ENCODE data around the gene ING5.
"Not testable (repeated sequence)": the region's sequence is repeated elsewhere in the genome, so short reads cannot be mapped to it uniquely, and the experiment has no call there.

ING5 gene

GRCh38 chr2:241730671-241731293 is 28.9 kb downstream of the ING5 start:
- no CpG with 5 or more reads among the region's 12 CpGs for WGBS (ENCODE audit: extremely low coverage, insufficient coverage, low lambda C conversion rate)
- H2AK5ac ChIP-seq (ENCODE audit: low read length): no peak overlapping the region
- H2BK5ac ChIP-seq (ENCODE audit: low read length): no peak overlapping the region
- H3K4me2 ChIP-seq (ENCODE audit: low read length): no peak overlapping the region
- H3K36me3 ChIP-seq (ENCODE audit: control insufficient read depth, insufficient read depth, low read length): no peaks in the 10 kb centered on the region
- H3K23ac ChIP-seq (ENCODE audit: low read length): no peak overlapping the region
- H3K79me1 ChIP-seq (ENCODE audit: low read length): no peaks in the 10 kb centered on the region
- no peak for DNase-seq
- no peaks in the 10 kb centered on the region for H3K4me1 ChIP-seq (ENCODE audit: control insufficient read depth, low read depth, low read length)
- H3K9ac ChIP-seq (ENCODE audit: low read length): no peak overlapping the region
- no peak overlapping the region for H2BK15ac ChIP-seq (replicated peaks; ENCODE audit: low read depth)
- no peak overlapping the region for H4K5ac ChIP-seq (ENCODE audit: low read length)
- H2BK120ac ChIP-seq (ENCODE audit: low read depth, low read length): no peak overlapping the region
- no peak overlapping the region for H4K8ac ChIP-seq (ENCODE audit: low read depth, low read length)
- no peak overlapping the region for H3K27ac ChIP-seq (ENCODE audit: low read depth, low read length)
- no peak overlapping the region for H3K4me3 ChIP-seq (ENCODE audit: low read length)
- no peak overlapping the region for H3K18ac ChIP-seq (ENCODE audit: low read length)
- H3K56ac ChIP-seq (ENCODE audit: low read length): no peak overlapping the region
- no peak overlapping the region for H3K4ac ChIP-seq (ENCODE audit: low read depth, low read length)
- no peaks in the 10 kb centered on the region for H3K79me2 ChIP-seq (ENCODE audit: control insufficient read depth, insufficient read depth, low read length)
- no peaks in the 10 kb centered on the region for H3K27me3 ChIP-seq (ENCODE audit: insufficient read depth, low read length, poor library complexity)

- not testable (repeated sequence) for H4K8ac ChIP-seq (ENCODE audit: low read depth, low read length); H3K36me3 ChIP-seq (ENCODE audit: control insufficient read depth, insufficient read depth, low read length); H3K4me3 ChIP-seq (ENCODE audit: low read length); H3K56ac ChIP-seq (ENCODE audit: low read length); H3K4me1 ChIP-seq (ENCODE audit: control insufficient read depth, low read depth, low read length); H3K27ac ChIP-seq (ENCODE audit: low read depth, low read length); H3K79me1 ChIP-seq (ENCODE audit: low read length); H3K27me3 ChIP-seq (ENCODE audit: insufficient read depth, low read length, poor library complexity); H3K79me2 ChIP-seq (ENCODE audit: control insufficient read depth, insufficient read depth, low read length); H4K5ac ChIP-seq (ENCODE audit: low read length); H3K4ac ChIP-seq (ENCODE audit: low read depth, low read length); H2BK120ac ChIP-seq (ENCODE audit: low read depth, low read length); H2AK5ac ChIP-seq (ENCODE audit: low read length); H3K4me2 ChIP-seq (ENCODE audit: low read length); H3K9ac ChIP-seq (ENCODE audit: low read length); H3K23ac ChIP-seq (ENCODE audit: low read length); H3K18ac ChIP-seq (ENCODE audit: low read length); H2BK5ac ChIP-seq (ENCODE audit: low read length); H2BK15ac ChIP-seq (replicated peaks; ENCODE audit: low read depth)
- DNase-seq: peak; percentile 50
- WGBS (ENCODE audit: extremely low coverage, insufficient coverage, low lambda C conversion rate): no CpG with 5 or more reads among the region's 26 CpGs
These were observed 30.8 kb downstream of the ING5 start for GRCh38 chr2:241732513-241733186.

- peak overlapping the region; percentile 65 for H3K56ac ChIP-seq (ENCODE audit: low read length)
- H3K4me1 ChIP-seq (ENCODE audit: control insufficient read depth, low read depth, low read length): no peaks in the 10 kb centered on the region
- no peak for DNase-seq
- H2BK5ac ChIP-seq (ENCODE audit: low read length): no peak overlapping the region
- H3K18ac ChIP-seq (ENCODE audit: low read length): no peak overlapping the region
- no CpG with 5 or more reads among the region's 23 CpGs for WGBS (ENCODE audit: extremely low coverage, insufficient coverage, low lambda C conversion rate)
- H3K36me3 ChIP-seq (ENCODE audit: control insufficient read depth, insufficient read depth, low read length): no peaks in the 10 kb centered on the region
- H3K27me3 ChIP-seq (ENCODE audit: insufficient read depth, low read length, poor library complexity): no peaks in the 10 kb centered on the region
- H3K79me2 ChIP-seq (ENCODE audit: control insufficient read depth, insufficient read depth, low read length): no peaks in the 10 kb centered on the region
- H3K9ac ChIP-seq (ENCODE audit: low read length): peak overlapping the region; percentile 60
- H3K27ac ChIP-seq (ENCODE audit: low read depth, low read length): no peak overlapping the region
- H4K5ac ChIP-seq (ENCODE audit: low read length): no peak overlapping the region
- no peak overlapping the region for H3K4me3 ChIP-seq (ENCODE audit: low read length)
- no peaks in the 10 kb centered on the region for H3K79me1 ChIP-seq (ENCODE audit: low read length)
- no peak overlapping the region for H2AK5ac ChIP-seq (ENCODE audit: low read length)
- no peak overlapping the region for H3K4ac ChIP-seq (ENCODE audit: low read depth, low read length)
- peak overlapping the region; percentile 8 for H3K4me2 ChIP-seq (ENCODE audit: low read length)
- H2BK120ac ChIP-seq (ENCODE audit: low read depth, low read length): no peak overlapping the region
- no peak overlapping the region for H4K8ac ChIP-seq (ENCODE audit: low read depth, low read length)
- H2BK15ac ChIP-seq (replicated peaks; ENCODE audit: low read depth): no peak overlapping the region
- H3K23ac ChIP-seq (ENCODE audit: low read length): peak overlapping the region; percentile 89
These were observed 31.8 kb downstream of the ING5 start for GRCh38 chr2:241733391-241734207.

- Histone ChIP-seq H3K9ac (ENCODE audit: low read length) (peak overlapping the region; percentile 60), H3K79me2 (ENCODE audit: control insufficient read depth, insufficient read depth, low read length) (no peaks in the 10 kb centered on the region), H4K8ac (ENCODE audit: low read depth, low read length) (no peak overlapping the region), H3K79me1 (ENCODE audit: low read length) (no peaks in the 10 kb centered on the region), H3K4me3 (ENCODE audit: low read length) (no peak overlapping the region), H2BK5ac (ENCODE audit: low read length) (no peak overlapping the region), H2BK15ac (replicated peaks; ENCODE audit: low read depth) (no peak overlapping the region), H4K5ac (ENCODE audit: low read length) (no peak overlapping the region), H2AK5ac (ENCODE audit: low read length) (no peak overlapping the region), H2BK120ac (ENCODE audit: low read depth, low read length) (no peak overlapping the region), H3K27ac (ENCODE audit: low read depth, low read length) (no peak overlapping the region), H3K27me3 (ENCODE audit: insufficient read depth, low read length, poor library complexity) (no peaks in the 10 kb centered on the region), H3K56ac (ENCODE audit: low read length) (peak overlapping the region; percentile 65), H3K4ac (ENCODE audit: low read depth, low read length) (no peak overlapping the region), H3K23ac (ENCODE audit: low read length) (no peak overlapping the region), H3K36me3 (ENCODE audit: control insufficient read depth, insufficient read depth, low read length) (no peaks in the 10 kb centered on the region), H3K4me1 (ENCODE audit: control insufficient read depth, low read depth, low read length) (no peaks in the 10 kb centered on the region), H3K4me2 (ENCODE audit: low read length) (peak overlapping the region; percentile 8), H3K18ac (ENCODE audit: low read length) (no peak overlapping the region)
- DNase-seq: no peak
- no CpG with 5 or more reads among the region's 25 CpGs for WGBS (ENCODE audit: extremely low coverage, insufficient coverage, low lambda C conversion rate)
These were observed 32.3 kb downstream of the ING5 start for GRCh38 chr2:241734208-241734466.

- H3K27me3 ChIP-seq (ENCODE audit: insufficient read depth, low read length, poor library complexity): no peaks in the 10 kb centered on the region
- H2BK120ac ChIP-seq (ENCODE audit: low read depth, low read length): no peak within 1 kb of the TSS
- H3K79me2 ChIP-seq (ENCODE audit: control insufficient read depth, insufficient read depth, low read length): no peaks in the 10 kb centered on the region
- peak within 1 kb of the TSS; percentile 81 for H3K9ac ChIP-seq (ENCODE audit: low read length)
- no peaks in the 10 kb centered on the region for H3K36me3 ChIP-seq (ENCODE audit: control insufficient read depth, insufficient read depth, low read length)
- peak within 1 kb of the TSS; percentile 78 for H3K18ac ChIP-seq (ENCODE audit: low read length)
- no peaks in the 10 kb centered on the region for H3K4me1 ChIP-seq (ENCODE audit: control insufficient read depth, low read depth, low read length)
- H2BK5ac ChIP-seq (ENCODE audit: low read length): no peak within 1 kb of the TSS
- H2AK5ac ChIP-seq (ENCODE audit: low read length): no peak within 1 kb of the TSS
- no peak within 1 kb of the TSS for H3K27ac ChIP-seq (ENCODE audit: low read depth, low read length)
- no CpG with 5 or more reads among the region's 98 CpGs for WGBS (ENCODE audit: extremely low coverage, insufficient coverage, low lambda C conversion rate)
- no peak within 1 kb of the TSS for H4K5ac ChIP-seq (ENCODE audit: low read length)
- H3K4me3 ChIP-seq (ENCODE audit: low read length): peak within 1 kb of the TSS; percentile 44
- H3K56ac ChIP-seq (ENCODE audit: low read length): peak within 1 kb of the TSS; percentile 93
- peak within 1 kb of the TSS; percentile 72 for H3K4me2 ChIP-seq (ENCODE audit: low read length)
- H3K4ac ChIP-seq (ENCODE audit: low read depth, low read length): peak within 1 kb of the TSS; percentile 75
- no peak within 1 kb of the TSS for H2BK15ac ChIP-seq (replicated peaks; ENCODE audit: low read depth)
- no peak within 1 kb of the TSS for H4K8ac ChIP-seq (ENCODE audit: low read depth, low read length)
- peak within 1 kb of the TSS; percentile 89 for H3K23ac ChIP-seq (ENCODE audit: low read length)
- H3K79me1 ChIP-seq (ENCODE audit: low read length): no peaks in the 10 kb centered on the region
- peak; percentile 89 for DNase-seq
These were observed 32.8 kb downstream of the ING5 start, which contains the start of gene D2HGDH for GRCh38 chr2:241734467-241735208. TSS of gene D2HGDH (plus strand) at chr2:241734630. CDS start at chr2:241735225, 595 bp downstream.
